HUES6 (cell line): Measurements from ENCODE around the gene SHISA9.

Experiments used
- H3K27ac ChIP-seq: 2 replicates; pipeline ENCODE4 v1.7.0; 2013; ENCODE audit warnings: low read depth, mild to moderate bottlenecking, low read length, inconsistent platforms
- H3K27me3 ChIP-seq: 2 replicates; pipeline ENCODE4 v1.6.1; 2013; ENCODE audit warnings: low read length; ENCODE audit not compliant: control insufficient read depth, insufficient read depth
- H3K36me3 ChIP-seq: 2 replicates; pipeline ENCODE4 v1.6.1; 2013; ENCODE audit warnings: low read length; ENCODE audit not compliant: control insufficient read depth, insufficient read depth
- H3K4me1 ChIP-seq: 2 replicates; pipeline ENCODE4 v1.6.1; 2013; ENCODE audit warnings: low read length; ENCODE audit not compliant: control insufficient read depth, insufficient read depth
- H3K4me3 ChIP-seq: 2 replicates; pipeline ENCODE4 v1.5.1; 2013; ENCODE audit warnings: low read depth, low read length
- H3K9ac ChIP-seq: one replicate; pipeline ENCODE4 v1.6.1; 2013; ENCODE audit warnings: mild to moderate bottlenecking, low read length
- H3K9me3 ChIP-seq: 2 replicates; pipeline ENCODE4 v1.6.1; 2013; ENCODE audit warnings: low read depth, low read length; ENCODE audit not compliant: control insufficient read depth, insufficient read depth

The SHISA9 gene

DNA sequence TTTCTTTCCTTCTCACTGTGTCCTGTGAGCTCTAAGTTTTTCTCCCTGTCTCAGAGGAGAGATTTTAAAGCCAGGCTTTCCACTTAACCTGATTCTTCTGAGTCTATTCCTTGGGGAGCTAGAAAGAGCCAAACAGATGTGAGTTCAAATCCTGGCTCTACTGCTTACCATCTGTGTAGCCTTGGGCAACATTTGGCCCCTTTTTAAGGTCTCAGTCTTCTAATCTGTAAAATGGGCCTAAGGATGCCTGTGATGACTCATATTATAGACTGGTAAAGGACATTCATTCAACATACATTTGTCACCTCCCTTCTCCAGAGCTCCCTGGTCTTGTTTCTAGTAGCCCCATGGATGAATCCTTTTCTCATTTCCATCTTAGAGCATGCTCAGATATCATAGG, 304.0 kb downstream of the SHISA9 start:
- Histone ChIP-seq H3K9ac (no peak overlapping the region), H3K27me3 (no peaks in the 10 kb centered on the region), H3K36me3 (no peaks in the 10 kb centered on the region), H3K4me3 (no peak overlapping the region), H3K4me1 (peaks cover 3% of the 10 kb centered on the region; the same call in 1 of the 2 replicates), H3K9me3 (no peaks in the 10 kb centered on the region), H3K27ac (no peak overlapping the region)

DNA sequence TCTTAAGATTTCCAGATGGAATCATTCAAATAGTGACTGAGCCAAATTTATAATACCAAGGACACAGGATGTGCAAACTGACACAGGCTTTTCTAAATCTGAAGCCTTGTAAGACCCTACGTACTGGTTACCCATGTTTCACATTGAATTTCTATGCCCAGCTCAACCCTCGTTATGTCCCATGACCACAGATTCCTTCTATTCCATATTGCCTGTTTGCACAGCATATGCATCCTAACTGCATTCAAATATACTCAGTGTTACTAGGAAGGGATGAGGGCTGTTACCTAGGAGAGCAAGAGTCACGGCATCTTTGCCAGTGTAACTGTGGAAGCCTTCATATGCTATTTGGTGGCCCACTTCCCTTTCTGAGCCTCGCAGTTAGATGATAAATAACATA, 305.2 kb downstream of the SHISA9 start:
- Histone ChIP-seq H3K9ac (no peak overlapping the region), H3K27ac (no peak overlapping the region), H3K4me3 (no peak overlapping the region), H3K9me3 (no peaks in the 10 kb centered on the region), H3K4me1 (peaks cover 3% of the 10 kb centered on the region; the same call in 1 of the 2 replicates), H3K36me3 (no peaks in the 10 kb centered on the region), H3K27me3 (no peaks in the 10 kb centered on the region)

DNA sequence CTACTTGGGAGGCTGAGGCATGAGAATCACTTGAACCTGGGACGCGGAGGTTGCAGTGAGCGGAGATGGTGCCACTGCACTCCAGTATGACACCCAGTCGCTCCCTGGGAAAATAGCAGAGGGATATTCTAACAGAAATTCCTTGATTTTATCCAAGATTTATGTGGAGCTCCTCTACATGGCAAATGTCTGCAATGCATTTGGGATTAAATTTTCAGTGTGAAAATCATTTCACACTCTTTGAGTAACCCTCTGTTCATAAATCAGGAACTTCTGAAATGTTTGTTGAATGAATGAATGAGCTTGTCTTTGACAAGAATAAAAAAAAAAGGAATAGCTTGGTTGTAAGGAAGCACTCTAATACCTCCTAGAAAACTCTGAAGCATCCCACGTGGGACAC, 305.8 kb downstream of the SHISA9 start:
- Histone ChIP-seq H3K27ac (no peak overlapping the region), H3K4me1 (peaks cover 3% of the 10 kb centered on the region; the same call in 1 of the 2 replicates), H3K4me3 (no peak overlapping the region), H3K9ac (no peak overlapping the region), H3K27me3 (no peaks in the 10 kb centered on the region), H3K9me3 (no peaks in the 10 kb centered on the region), H3K36me3 (no peaks in the 10 kb centered on the region)

DNA sequence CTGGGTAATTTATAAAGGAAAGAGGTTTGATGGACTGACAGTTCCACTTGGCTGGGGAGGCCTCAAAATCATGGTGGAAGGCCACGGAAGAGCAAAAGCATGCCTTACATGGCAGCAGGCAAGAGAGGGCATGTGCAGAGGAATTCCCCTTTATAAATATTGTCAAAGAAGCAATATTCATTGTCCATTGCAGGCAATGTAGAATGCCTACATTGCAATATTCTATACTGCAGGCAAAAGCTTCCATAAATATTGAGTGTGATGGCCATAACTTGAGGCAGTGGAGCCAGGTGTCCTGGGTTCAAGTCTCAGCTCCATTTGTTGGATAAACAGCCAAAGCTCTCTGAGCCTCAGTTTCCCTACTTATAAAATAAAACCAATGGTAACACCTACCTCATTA, 322.3 kb downstream of the SHISA9 start:
- Histone ChIP-seq H3K4me1 (no peaks in the 10 kb centered on the region), H3K4me3 (no peak overlapping the region), H3K36me3 (0 out of 2 replicates have a peak, but pooled peaks cover 5% of the 10 kb centered on the region), H3K27ac (no peak overlapping the region), H3K9me3 (peaks cover 12% of the 10 kb centered on the region), H3K27me3 (no peaks in the 10 kb centered on the region), H3K9ac (no peak overlapping the region)

DNA sequence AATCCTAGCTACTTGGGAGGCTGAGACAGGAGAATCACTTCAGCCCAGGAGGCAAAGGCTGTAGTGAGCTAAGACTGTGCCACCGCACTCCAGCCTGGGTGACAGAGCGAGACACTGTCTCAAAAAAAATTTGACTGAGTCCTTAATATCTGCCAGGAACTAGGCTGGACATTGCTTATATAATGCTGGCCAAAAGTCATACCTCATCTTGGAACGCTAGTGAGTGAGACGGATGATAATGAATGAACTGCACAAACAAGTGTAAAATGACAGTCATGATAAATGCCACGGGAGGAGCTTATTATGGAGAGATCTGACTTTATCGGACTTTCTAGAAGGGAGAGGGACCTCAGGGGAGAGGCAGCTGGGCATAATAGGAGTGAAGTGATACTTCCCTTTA, 327.6 kb downstream of the SHISA9 start:
- H3K9ac ChIP-seq: no peak overlapping the region
- 0 out of 2 replicates have a peak, but pooled peaks cover 5% of the 10 kb centered on the region for H3K36me3 ChIP-seq
- H3K4me3 ChIP-seq: no peak overlapping the region
- H3K4me1 ChIP-seq: peaks cover 10% of the 10 kb centered on the region
- no peaks in the 10 kb centered on the region for H3K27me3 ChIP-seq
- H3K27ac ChIP-seq: no peak overlapping the region
- H3K9me3 ChIP-seq: peaks cover 8% of the 10 kb centered on the region

DNA sequence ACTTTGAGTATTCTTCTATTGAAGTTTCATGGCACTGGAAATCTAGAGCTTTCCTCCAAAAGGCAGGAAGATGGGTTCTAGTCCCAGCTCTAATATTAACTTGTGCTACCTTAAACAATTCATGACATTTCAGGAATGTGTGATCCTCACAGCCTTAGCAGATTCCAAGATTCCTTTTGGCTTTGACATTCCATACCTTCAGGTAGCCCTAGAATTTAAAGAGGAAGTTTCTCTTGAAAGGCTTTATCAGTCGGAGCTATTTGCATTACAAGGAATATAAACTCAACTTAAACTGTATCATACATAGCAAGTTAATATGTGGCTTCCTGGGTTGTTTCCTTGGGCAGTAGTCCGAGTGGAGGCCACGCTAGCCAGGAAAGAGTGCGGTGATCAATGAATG, 330.0 kb downstream of the SHISA9 start:
- peak overlapping the region; percentile 84 for H3K27ac ChIP-seq
- H3K9ac ChIP-seq: peak overlapping the region; percentile 42
- 0 out of 2 replicates have a peak overlapping the region, but pooled peaks have one; percentile 5 for H3K4me3 ChIP-seq
- H3K4me1 ChIP-seq: peaks cover 10% of the 10 kb centered on the region
- H3K9me3 ChIP-seq: peaks cover 5% of the 10 kb centered on the region
- H3K27me3 ChIP-seq: no peaks in the 10 kb centered on the region
- H3K36me3 ChIP-seq: peaks cover 13% of the 10 kb centered on the region

DNA sequence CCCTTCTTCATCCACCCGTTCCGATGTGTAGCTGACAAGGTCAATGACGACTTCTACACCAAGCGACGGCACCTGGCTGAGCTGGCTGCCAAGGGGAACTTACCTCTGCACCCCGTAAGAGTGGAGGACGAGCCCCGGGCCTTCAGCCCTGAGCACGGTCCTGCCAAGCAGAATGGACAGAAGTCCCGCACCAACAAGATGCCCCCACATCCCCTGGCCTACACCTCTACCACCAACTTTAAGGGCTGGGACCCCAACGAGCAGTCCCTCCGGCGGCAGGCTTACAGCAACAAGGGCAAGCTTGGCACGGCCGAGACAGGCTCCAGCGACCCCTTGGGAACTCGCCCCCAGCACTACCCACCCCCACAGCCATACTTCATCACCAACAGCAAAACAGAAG, 333.6 kb downstream of the SHISA9 start:
- peaks cover 10% of the 10 kb centered on the region for H3K4me1 ChIP-seq
- no peaks in the 10 kb centered on the region for H3K9me3 ChIP-seq
- no peak overlapping the region for H3K9ac ChIP-seq
- H3K27me3 ChIP-seq: no peaks in the 10 kb centered on the region
- peaks cover 8% of the 10 kb centered on the region for H3K36me3 ChIP-seq
- no peak overlapping the region for H3K4me3 ChIP-seq
- 0 out of 2 replicates have a peak overlapping the region, but pooled peaks have one; percentile 47 for H3K27ac ChIP-seq

DNA sequence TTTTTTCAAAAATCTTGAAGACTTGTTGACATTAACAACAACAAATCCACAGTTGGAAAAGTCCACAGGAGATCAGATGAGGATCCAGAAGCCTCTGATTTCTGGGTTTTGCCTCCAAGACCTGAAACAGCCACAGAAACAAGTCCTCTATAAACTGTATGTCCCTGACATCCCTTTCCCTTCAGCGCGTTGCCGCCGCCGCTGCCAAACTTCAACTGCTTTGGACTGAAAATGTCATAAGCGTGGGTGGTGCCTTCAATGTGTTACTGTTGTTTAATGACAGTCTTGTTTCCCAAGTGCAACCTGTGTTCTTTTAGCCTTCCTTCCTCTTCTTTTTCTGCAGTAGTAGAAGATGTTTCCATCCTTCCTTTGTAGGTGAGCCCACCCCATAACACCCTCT, 334.9 kb downstream of the SHISA9 start:
- Histone ChIP-seq H3K36me3 (peaks cover 8% of the 10 kb centered on the region), H3K27me3 (no peaks in the 10 kb centered on the region), H3K9ac (no peak overlapping the region), H3K27ac (no peak overlapping the region), H3K4me1 (peaks cover 6% of the 10 kb centered on the region), H3K4me3 (no peak overlapping the region), H3K9me3 (no peaks in the 10 kb centered on the region)

DNA sequence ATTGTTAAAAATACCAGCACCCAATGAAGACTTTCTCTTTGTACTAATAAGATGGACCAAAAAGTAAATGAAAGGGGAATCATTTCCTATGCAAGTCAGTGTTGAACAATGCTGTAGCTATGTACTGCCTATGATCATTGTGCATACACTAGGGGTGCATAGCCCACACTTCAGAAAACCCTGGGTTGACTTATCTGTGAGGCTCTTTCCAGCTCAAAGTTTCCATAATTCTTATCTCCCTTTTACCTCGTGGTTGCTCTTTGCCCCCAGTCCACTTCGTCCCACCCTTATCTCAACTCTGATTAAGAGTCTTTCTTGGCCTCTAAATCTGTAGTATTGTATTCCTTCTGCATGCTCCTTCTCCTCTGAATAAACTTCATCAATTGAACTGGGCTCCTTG, 336.8 kb downstream of the SHISA9 start:
- Histone ChIP-seq H3K4me1 (no peaks in the 10 kb centered on the region), H3K27me3 (no peaks in the 10 kb centered on the region), H3K4me3 (no peak overlapping the region), H3K9me3 (no peaks in the 10 kb centered on the region), H3K27ac (no peak overlapping the region), H3K36me3 (peaks cover 8% of the 10 kb centered on the region), H3K9ac (no peak overlapping the region)

DNA sequence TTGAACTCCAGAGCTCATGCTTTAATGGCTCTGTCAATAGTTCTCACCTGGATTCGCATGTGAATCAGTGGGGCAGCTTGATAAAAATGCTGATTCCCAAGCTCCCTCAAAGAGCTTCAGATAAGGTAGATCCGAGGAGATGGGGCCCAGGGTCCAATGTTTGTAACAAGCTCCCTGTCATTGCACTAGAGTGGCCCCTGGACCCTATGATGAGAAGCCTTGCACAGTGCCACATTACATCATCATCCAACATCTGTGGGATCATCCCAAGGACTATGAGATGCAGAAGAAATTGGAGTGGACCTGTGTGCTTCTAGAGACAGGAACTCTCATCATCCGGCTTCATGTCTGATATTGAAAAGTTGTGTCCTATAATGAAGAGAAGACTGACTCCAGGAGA, 340.8 kb downstream of the SHISA9 start:
- H3K4me3 ChIP-seq: no peak overlapping the region
- H3K36me3 ChIP-seq: no peaks in the 10 kb centered on the region
- no peak overlapping the region for H3K9ac ChIP-seq
- no peaks in the 10 kb centered on the region for H3K27me3 ChIP-seq
- H3K27ac ChIP-seq: no peak overlapping the region
- no peaks in the 10 kb centered on the region for H3K4me1 ChIP-seq
- H3K9me3 ChIP-seq: no peaks in the 10 kb centered on the region

DNA sequence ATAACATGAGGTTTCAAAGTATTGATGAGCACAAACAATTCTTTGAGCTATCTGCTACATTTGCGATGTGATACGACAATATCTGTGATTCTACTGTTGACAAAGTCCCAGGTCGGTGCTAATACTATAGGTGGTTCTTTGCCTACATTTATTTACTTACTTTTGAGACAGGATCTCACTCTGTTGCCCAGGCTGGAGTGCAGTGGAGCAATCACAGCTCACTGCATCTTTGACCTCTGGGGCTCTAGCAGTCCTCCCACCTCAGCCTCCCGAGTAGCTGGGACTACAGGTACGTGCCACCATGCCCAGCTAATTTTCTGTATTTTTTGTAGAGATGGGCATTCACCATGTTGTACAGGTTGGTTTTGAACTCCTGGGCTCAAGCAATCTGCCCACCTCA, 343.4 kb downstream of the SHISA9 start:
- Histone ChIP-seq H3K9ac (no peak overlapping the region), H3K9me3 (no peaks in the 10 kb centered on the region), H3K4me1 (no peaks in the 10 kb centered on the region), H3K27ac (no peak overlapping the region), H3K27me3 (no peaks in the 10 kb centered on the region), H3K4me3 (no peak overlapping the region), H3K36me3 (no peaks in the 10 kb centered on the region)
